ENCODE measurements around the gene XPNPEP1.

The XPNPEP1 gene

GRCh38 chr10:109913306-109913892, 9.9 kb downstream of the XPNPEP1 start:
- no peak overlapping the region for H2AFZ ChIP-seq (ENCODE audit: low read depth, low read length, severe bottlenecking)
- H3K9me2 ChIP-seq (replicated peaks; ENCODE audit: insufficient read depth, low read length): no peaks in the 10 kb centered on the region
- TF ChIP-seq, protein P1, sequence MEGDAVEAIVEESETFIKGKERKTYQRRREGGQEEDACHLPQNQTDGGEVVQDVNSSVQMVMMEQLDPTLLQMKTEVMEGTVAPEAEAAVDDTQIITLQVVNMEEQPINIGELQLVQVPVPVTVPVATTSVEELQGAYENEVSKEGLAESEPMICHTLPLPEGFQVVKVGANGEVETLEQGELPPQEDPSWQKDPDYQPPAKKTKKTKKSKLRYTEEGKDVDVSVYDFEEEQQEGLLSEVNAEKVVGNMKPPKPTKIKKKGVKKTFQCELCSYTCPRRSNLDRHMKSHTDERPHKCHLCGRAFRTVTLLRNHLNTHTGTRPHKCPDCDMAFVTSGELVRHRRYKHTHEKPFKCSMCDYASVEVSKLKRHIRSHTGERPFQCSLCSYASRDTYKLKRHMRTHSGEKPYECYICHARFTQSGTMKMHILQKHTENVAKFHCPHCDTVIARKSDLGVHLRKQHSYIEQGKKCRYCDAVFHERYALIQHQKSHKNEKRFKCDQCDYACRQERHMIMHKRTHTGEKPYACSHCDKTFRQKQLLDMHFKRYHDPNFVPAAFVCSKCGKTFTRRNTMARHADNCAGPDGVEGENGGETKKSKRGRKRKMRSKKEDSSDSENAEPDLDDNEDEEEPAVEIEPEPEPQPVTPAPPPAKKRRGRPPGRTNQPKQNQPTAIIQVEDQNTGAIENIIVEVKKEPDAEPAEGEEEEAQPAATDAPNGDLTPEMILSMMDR (IDR thresholded peaks at IDR 0.05; ENCODE audit: insufficient read depth, low read length, poor library complexity, severe bottlenecking): no peak
- TF ChIP-seq EZH2phosphoT487 (conservative IDR thresholded peaks at IDR 0.05; ENCODE audit: low read length): no peak
- H3K27ac ChIP-seq (ENCODE audit: low read depth, low read length): peak overlapping the region; percentile 94
- no peaks in the 10 kb centered on the region for H3K9me3 ChIP-seq (ENCODE audit: insufficient read depth, low read length)
- peaks cover 48% of the 10 kb centered on the region for H3F3A ChIP-seq (ENCODE audit: insufficient read depth)
- peaks cover 79% of the 10 kb centered on the region for H3K79me2 ChIP-seq (ENCODE audit: insufficient read depth, low read length)
- peaks cover 8% of the 10 kb centered on the region; the same call in 1 of the 2 replicates for H3K36me3 ChIP-seq (ENCODE audit: low read length)
- H4K20me1 ChIP-seq (ENCODE audit: low read depth, low read length): no peaks in the 10 kb centered on the region
- no peak overlapping the region for H3K4me3 ChIP-seq (ENCODE audit: insufficient read depth, low read length, poor library complexity, severe bottlenecking)
- peak overlapping the region; percentile 25 for H3K9ac ChIP-seq (ENCODE audit: low read length)
- H3K27me3 ChIP-seq (ENCODE audit: low read length): no peaks in the 10 kb centered on the region
- peak overlapping the region; percentile 75 for H3K4me2 ChIP-seq (ENCODE audit: low read depth, low read length, poor library complexity, severe bottlenecking)

DNA sequence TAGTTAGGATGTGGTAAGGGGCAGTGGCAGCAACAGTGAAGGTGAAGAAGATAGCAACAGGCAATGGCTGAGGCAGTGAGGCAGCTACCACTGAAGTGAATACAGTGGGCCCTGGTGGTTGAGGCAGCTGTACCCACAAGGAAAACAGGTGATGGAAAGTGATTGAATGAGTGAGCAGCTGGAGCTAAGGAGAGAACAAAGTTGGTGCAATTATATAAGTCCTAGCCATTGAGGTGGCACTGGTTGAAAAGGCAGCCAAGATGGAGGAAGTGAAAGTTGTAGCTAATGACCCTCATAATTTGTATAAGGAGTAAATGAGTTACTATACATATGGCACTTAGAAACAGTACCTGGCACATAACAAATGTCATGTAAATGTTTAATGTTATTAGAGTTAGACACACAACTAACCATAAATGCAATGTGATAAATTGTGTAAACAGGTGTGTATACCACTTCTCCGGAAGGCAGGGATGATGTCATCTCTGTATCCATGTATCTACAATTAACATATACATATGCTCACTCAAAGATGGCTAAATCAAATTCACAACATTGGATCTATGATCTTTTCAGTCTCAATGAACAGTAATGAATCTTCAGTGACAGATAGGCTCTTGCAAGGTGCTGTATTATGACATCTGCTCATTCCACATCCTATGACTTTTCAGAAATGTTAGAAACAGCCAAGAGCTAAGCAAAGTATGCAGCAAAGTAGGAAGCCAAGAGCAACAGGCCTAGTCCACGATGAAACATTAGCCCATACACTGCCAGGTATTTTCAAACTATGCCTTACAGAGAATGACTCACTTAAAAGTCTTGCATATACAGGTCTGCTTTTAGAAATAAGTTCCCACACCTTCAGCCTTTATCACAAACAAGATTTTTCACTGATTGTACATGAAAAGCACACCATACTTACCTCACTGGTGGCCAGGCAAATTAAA, 10.7 kb downstream of the XPNPEP1 start:
- Histone ChIP-seq H3K4me3 (ENCODE audit: insufficient read depth, low read length, poor library complexity, severe bottlenecking) (peak overlapping the region; percentile 25), H4K20me1 (ENCODE audit: low read depth, low read length) (no peaks in the 10 kb centered on the region), H3K36me3 (ENCODE audit: low read length) (peaks cover 8% of the 10 kb centered on the region; the same call in 1 of the 2 replicates), H3K27ac (ENCODE audit: low read depth, low read length) (peak overlapping the region; percentile 94), H2AFZ (ENCODE audit: low read depth, low read length, severe bottlenecking) (no peak overlapping the region), H3K9ac (ENCODE audit: low read length) (peak overlapping the region; percentile 35), H3K27me3 (ENCODE audit: low read length) (no peaks in the 10 kb centered on the region), H3K4me2 (ENCODE audit: low read depth, low read length, poor library complexity, severe bottlenecking) (peak overlapping the region; percentile 75), H3K79me2 (ENCODE audit: insufficient read depth, low read length) (peaks cover 71% of the 10 kb centered on the region), H3K9me3 (ENCODE audit: insufficient read depth, low read length) (no peaks in the 10 kb centered on the region), H3K9me2 (replicated peaks; ENCODE audit: insufficient read depth, low read length) (no peaks in the 10 kb centered on the region), H3F3A (ENCODE audit: insufficient read depth) (peaks cover 48% of the 10 kb centered on the region)
- TF ChIP-seq EZH2phosphoT487 (conservative IDR thresholded peaks at IDR 0.05; ENCODE audit: low read length): no peak
- TF ChIP-seq, protein P1 (IDR thresholded peaks at IDR 0.05; ENCODE audit: insufficient read depth, low read length, poor library complexity, severe bottlenecking): no peak

GRCh38 chr10:109911903-109912302, 11.4 kb downstream of the XPNPEP1 start:
- Histone ChIP-seq H3K27ac (ENCODE audit: low read depth, low read length) (peak overlapping the region; percentile 94), H3K9me3 (ENCODE audit: insufficient read depth, low read length) (no peaks in the 10 kb centered on the region), H2AFZ (ENCODE audit: low read depth, low read length, severe bottlenecking) (no peak overlapping the region), H3K27me3 (ENCODE audit: low read length) (no peaks in the 10 kb centered on the region), H4K20me1 (ENCODE audit: low read depth, low read length) (no peaks in the 10 kb centered on the region), H3K9me2 (replicated peaks; ENCODE audit: insufficient read depth, low read length) (no peaks in the 10 kb centered on the region), H3K4me3 (ENCODE audit: insufficient read depth, low read length, poor library complexity, severe bottlenecking) (peak overlapping the region; percentile 25), H3K4me2 (ENCODE audit: low read depth, low read length, poor library complexity, severe bottlenecking) (peak overlapping the region; percentile 75), H3K79me2 (ENCODE audit: insufficient read depth, low read length) (peaks cover 64% of the 10 kb centered on the region), H3K9ac (ENCODE audit: low read length) (peak overlapping the region; percentile 35; the same call in 1 of the 2 replicates), H3F3A (ENCODE audit: insufficient read depth) (peaks cover 42% of the 10 kb centered on the region), H3K36me3 (ENCODE audit: low read length) (peaks cover 8% of the 10 kb centered on the region; the same call in 1 of the 2 replicates)
- no peak for TF ChIP-seq EZH2phosphoT487 (conservative IDR thresholded peaks at IDR 0.05; ENCODE audit: low read length)
- TF ChIP-seq, protein P1 (IDR thresholded peaks at IDR 0.05; ENCODE audit: insufficient read depth, low read length, poor library complexity, severe bottlenecking): no peak

Data from SU-DHL-6 (cell line).